Dendritic cell treated with granulocyte-macrophage colony-stimulating factor and Interleukin-4, amounts not matched to agents 40 ng/mL and 50 ng/mL, for 4 days (primary cell): ENCODE measurements around the gene SLC12A8.

ENCODE experiments used
- H3K27ac Mint-ChIP-seq: one replicate; pipeline ENCODE4 v1.8.0; 2022; ENCODE audit warnings: mild to moderate bottlenecking, mixed read lengths
- H3K27me3 Mint-ChIP-seq: one replicate; pipeline ENCODE4 v1.8.0; 2022; ENCODE audit warnings: mild to moderate bottlenecking, mixed read lengths
- H3K36me3 Mint-ChIP-seq: one replicate; pipeline ENCODE4 v1.8.0; 2022; ENCODE audit warnings: low read depth, mixed read lengths
- H3K4me1 Mint-ChIP-seq: one replicate; pipeline ENCODE4 v1.8.0; 2022; ENCODE audit warnings: low read depth, mixed read lengths
- H3K4me3 Mint-ChIP-seq: one replicate; pipeline ENCODE4 v1.8.0; 2022; ENCODE audit warnings: mild to moderate bottlenecking, moderate library complexity, mixed read lengths
- H3K9me3 Mint-ChIP-seq: one replicate; pipeline ENCODE4 v1.8.0; 2022; ENCODE audit warnings: mixed read lengths
- intact Hi-C: fragments of 100-400 bp; cut with micrococcal nuclease; formaldehyde crosslinking; loops from one replicate; pipeline ENCODE4 v1.15.0; 2022

The SLC12A8 gene

GRCh38 chr3:125078951-125079674 lies 133.4 kb downstream of the SLC12A8 start:
- H3K4me1 Mint-ChIP-seq = peaks cover 28% of the 10 kb centered on the region
- H3K27me3 Mint-ChIP-seq = peaks cover 11% of the 10 kb centered on the region
- no peak overlapping the region for H3K4me3 Mint-ChIP-seq
- no peaks in the 10 kb centered on the region for H3K9me3 Mint-ChIP-seq
- intact Hi-C loops = no loop called here
- H3K27ac Mint-ChIP-seq = no peak overlapping the region
- H3K36me3 Mint-ChIP-seq = no peaks in the 10 kb centered on the region

GRCh38 chr3:125077864-125078263 lies 134.7 kb downstream of the SLC12A8 start:
- H3K4me3 Mint-ChIP-seq = no peak overlapping the region
- peaks cover 4% of the 10 kb centered on the region for H3K27me3 Mint-ChIP-seq
- intact Hi-C loops = no loop called here
- peaks cover 23% of the 10 kb centered on the region for H3K4me1 Mint-ChIP-seq
- H3K36me3 Mint-ChIP-seq = no peaks in the 10 kb centered on the region
- H3K9me3 Mint-ChIP-seq = no peaks in the 10 kb centered on the region
- no peak overlapping the region for H3K27ac Mint-ChIP-seq

DNA sequence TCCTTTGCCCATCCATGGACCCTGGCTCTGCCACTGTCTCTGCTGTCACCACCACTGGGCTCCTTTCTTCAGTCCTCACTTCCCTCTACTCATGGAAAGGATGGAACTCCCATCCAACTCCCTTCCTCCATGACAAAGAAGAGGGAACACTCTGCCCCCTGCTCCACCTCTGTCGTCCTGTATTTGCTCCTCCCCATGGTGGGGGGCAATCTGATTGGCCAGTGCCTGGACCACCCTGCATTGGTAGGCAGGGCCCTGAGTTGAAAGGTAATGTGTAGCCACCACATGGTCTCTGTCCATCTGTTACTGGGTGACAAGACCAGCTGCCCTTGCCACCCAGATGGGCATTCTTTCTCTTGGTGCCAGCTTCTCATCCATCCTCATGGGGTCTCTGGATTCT lies 136.1 kb downstream of the SLC12A8 start:
- no peak overlapping the region for H3K27ac Mint-ChIP-seq
- H3K4me3 Mint-ChIP-seq = no peak overlapping the region
- H3K9me3 Mint-ChIP-seq = no peaks in the 10 kb centered on the region
- H3K27me3 Mint-ChIP-seq = peaks cover 4% of the 10 kb centered on the region
- no peaks in the 10 kb centered on the region for H3K36me3 Mint-ChIP-seq
- intact Hi-C loops = no loop called here
- peaks cover 23% of the 10 kb centered on the region for H3K4me1 Mint-ChIP-seq

GRCh38 chr3:125075738-125076137 lies 136.8 kb downstream of the SLC12A8 start:
- peaks cover 1% of the 10 kb centered on the region for H3K27me3 Mint-ChIP-seq
- H3K36me3 Mint-ChIP-seq = no peaks in the 10 kb centered on the region
- no peak overlapping the region for H3K27ac Mint-ChIP-seq
- no peak overlapping the region for H3K4me3 Mint-ChIP-seq
- H3K4me1 Mint-ChIP-seq = peaks cover 23% of the 10 kb centered on the region
- intact Hi-C loops = no loop called here
- H3K9me3 Mint-ChIP-seq = no peaks in the 10 kb centered on the region

DNA sequence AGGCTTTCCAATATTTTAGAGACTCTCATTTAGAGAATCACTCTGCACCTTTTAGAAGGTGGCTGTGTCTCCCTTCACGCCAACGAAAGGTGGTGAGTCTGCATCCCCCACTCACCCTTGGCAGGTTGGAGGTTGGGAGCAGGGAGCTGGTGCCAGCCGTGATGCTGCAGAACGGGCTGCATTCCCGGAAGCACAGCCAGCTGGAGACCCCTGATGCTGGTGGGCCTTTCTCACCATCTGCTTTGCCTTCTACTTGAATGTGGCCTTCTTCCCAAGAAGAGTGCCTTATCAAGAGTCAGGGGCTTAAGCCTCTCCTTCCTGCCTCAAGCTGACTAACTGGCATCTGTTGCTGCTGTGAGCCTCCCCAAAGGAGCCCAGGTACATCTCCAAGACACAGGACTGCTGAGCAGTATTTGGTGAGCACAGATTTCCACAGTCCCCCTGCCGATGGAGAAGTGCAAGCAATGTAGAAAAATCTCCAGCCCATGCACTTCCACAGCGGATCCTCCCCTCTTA lies 139.1 kb downstream of the SLC12A8 start:
- no peak overlapping the region for H3K4me3 Mint-ChIP-seq
- no peaks in the 10 kb centered on the region for H3K27me3 Mint-ChIP-seq
- peaks cover 27% of the 10 kb centered on the region for H3K4me1 Mint-ChIP-seq
- intact Hi-C loops = no loop called here
- no peaks in the 10 kb centered on the region for H3K9me3 Mint-ChIP-seq
- H3K27ac Mint-ChIP-seq = no peak overlapping the region
- no peaks in the 10 kb centered on the region for H3K36me3 Mint-ChIP-seq

GRCh38 chr3:125072749-125073389 lies 139.7 kb downstream of the SLC12A8 start:
- Mint-ChIP-seq H3K4me1 (peaks cover 21% of the 10 kb centered on the region), H3K27me3 (no peaks in the 10 kb centered on the region), H3K9me3 (no peaks in the 10 kb centered on the region), H3K36me3 (no peaks in the 10 kb centered on the region), H3K27ac (no peak overlapping the region), H3K4me3 (no peak overlapping the region)
- intact Hi-C loops = no loop called here

DNA sequence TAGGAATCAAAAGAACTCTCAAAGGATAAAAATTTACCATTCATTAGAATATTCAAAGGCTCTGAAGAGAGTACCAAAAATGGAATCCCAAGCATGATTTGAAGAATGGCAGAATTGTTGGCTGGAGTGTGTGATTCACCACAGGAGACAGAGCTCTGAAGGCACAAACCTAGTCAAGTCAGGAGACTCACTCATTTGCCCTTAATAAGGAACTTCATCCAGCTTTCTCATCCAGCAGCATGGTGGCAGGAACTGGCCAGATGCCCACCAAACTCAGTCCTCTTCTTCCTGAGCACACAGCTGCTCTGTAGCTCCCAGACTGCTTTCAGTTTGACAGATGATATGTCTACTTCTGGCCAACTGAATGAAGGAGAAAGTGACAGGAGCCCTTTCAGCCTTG lies 140.2 kb downstream of the SLC12A8 start:
- H3K4me1 Mint-ChIP-seq = peaks cover 19% of the 10 kb centered on the region
- H3K27ac Mint-ChIP-seq = no peak overlapping the region
- no peaks in the 10 kb centered on the region for H3K9me3 Mint-ChIP-seq
- no peaks in the 10 kb centered on the region for H3K36me3 Mint-ChIP-seq
- H3K27me3 Mint-ChIP-seq = no peaks in the 10 kb centered on the region
- intact Hi-C loops = no loop called here
- H3K4me3 Mint-ChIP-seq = no peak overlapping the region

GRCh38 chr3:125069968-125070745 lies 142.4 kb downstream of the SLC12A8 start:
- no peaks in the 10 kb centered on the region for H3K9me3 Mint-ChIP-seq

GRCh38 chr3:125069452-125069851 lies 143.1 kb downstream of the SLC12A8 start:
- H3K27ac Mint-ChIP-seq = peak overlapping the region; percentile 45
- no peak overlapping the region for H3K4me3 Mint-ChIP-seq
- H3K36me3 Mint-ChIP-seq = no peaks in the 10 kb centered on the region
- peaks cover 18% of the 10 kb centered on the region for H3K4me1 Mint-ChIP-seq
- intact Hi-C loops = no loop called here
- no peaks in the 10 kb centered on the region for H3K27me3 Mint-ChIP-seq
- H3K9me3 Mint-ChIP-seq = no peaks in the 10 kb centered on the region

More at GRCh38 chr3:125069968-125070745, 142.4 kb downstream of the SLC12A8 start:
- Mint-ChIP-seq H3K36me3 (no peaks in the 10 kb centered on the region), H3K4me1 (peaks cover 19% of the 10 kb centered on the region), H3K27me3 (no peaks in the 10 kb centered on the region), H3K4me3 (no peak overlapping the region), H3K27ac (no peak overlapping the region)
- intact Hi-C loops = no loop called here

DNA sequence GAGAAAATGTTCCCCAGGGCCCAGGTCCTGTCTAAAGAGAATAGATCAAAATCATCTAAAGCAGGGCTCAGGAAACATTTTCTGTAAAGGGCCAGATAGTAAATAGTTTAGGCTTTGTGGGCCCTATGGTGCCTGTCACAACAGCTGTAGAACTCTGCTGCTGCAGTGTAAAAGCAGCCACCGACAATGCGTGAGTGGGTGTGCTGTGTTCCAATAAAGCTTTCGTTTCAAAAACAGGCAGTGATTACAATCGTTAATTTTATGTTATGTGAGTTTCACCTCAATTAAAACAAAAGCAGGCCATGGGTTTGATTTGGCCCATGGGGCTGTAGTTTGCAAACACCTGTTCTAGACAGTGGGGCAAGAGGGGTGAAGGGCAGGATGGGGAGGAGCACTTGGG lies 144.3 kb downstream of the SLC12A8 start:
- peak overlapping the region; percentile 45 for H3K27ac Mint-ChIP-seq
- H3K4me3 Mint-ChIP-seq = no peak overlapping the region
- peaks cover 16% of the 10 kb centered on the region for H3K4me1 Mint-ChIP-seq
- H3K9me3 Mint-ChIP-seq = no peaks in the 10 kb centered on the region
- peaks cover 5% of the 10 kb centered on the region for H3K27me3 Mint-ChIP-seq
- H3K36me3 Mint-ChIP-seq = no peaks in the 10 kb centered on the region
- intact Hi-C loops = no loop called here

GRCh38 chr3:125067225-125067624 lies 145.3 kb downstream of the SLC12A8 start:
- no peaks in the 10 kb centered on the region for H3K36me3 Mint-ChIP-seq
- H3K27me3 Mint-ChIP-seq = peaks cover 10% of the 10 kb centered on the region
- no peak overlapping the region for H3K4me3 Mint-ChIP-seq
- no peaks in the 10 kb centered on the region for H3K9me3 Mint-ChIP-seq
- H3K27ac Mint-ChIP-seq = no peak overlapping the region
- intact Hi-C loops = no loop called here
- peaks cover 16% of the 10 kb centered on the region for H3K4me1 Mint-ChIP-seq

DNA sequence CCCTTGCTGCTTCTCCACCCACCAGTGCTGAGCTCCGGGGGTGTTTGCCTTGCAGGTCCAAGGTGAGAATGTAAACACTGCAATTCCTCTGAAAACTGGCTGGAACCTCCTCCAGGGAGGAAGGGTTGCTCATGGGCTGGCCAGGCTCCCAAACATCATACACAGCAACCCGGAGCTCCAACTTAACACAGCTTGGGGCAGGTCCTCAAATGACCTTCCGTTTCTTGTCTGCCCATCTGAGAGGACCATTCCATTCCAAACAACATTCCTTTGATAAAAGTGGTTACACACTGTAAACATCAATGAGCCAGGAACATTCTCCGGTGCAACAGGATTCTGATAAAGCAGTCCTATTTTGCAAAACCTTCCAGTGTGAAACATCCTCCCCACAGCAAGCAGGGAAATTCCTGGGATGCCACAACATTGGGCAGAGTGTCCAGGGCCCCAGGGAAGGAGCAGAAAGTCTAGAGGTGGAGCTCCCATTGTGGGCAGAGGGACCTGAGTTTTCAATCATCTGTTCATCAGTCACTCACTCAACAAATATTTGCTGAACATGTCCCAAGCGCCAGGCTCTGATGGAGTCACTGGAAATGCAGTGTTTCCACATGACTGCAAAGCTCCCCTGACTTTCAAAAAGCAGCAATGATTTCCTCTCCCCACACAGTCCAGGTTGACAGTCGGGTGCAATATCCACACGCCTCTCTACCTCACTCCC lies 149.5 kb downstream of the SLC12A8 start:
- Mint-ChIP-seq H3K27me3 (peaks cover 28% of the 10 kb centered on the region), H3K27ac (no peak overlapping the region), H3K9me3 (no peaks in the 10 kb centered on the region), H3K4me1 (peaks cover 9% of the 10 kb centered on the region), H3K36me3 (no peaks in the 10 kb centered on the region), H3K4me3 (no peak overlapping the region)
- intact Hi-C loops = no loop called here

DNA sequence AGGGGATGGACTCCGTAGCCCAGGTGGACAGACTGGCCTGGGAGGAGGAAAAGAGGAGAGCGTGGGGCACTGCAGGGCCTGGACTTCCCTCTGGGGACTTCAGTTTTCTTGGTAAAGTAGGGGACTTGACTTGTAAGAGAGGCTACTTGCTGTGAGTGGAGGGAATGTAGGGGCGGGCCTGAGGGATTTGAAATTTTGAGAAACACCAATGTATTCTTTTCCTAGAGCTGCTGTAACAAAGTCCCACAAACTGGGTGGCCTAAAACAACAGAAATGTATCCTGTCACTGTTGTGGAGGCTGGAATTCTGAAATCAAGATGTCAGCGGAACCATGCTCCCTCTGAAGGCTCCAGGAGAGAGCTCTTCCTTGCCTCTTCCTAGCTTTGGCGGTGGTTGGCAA lies 150.9 kb downstream of the SLC12A8 start:
- H3K27ac Mint-ChIP-seq = peak overlapping the region; percentile 8
- H3K27me3 Mint-ChIP-seq = peaks cover 34% of the 10 kb centered on the region
- no peaks in the 10 kb centered on the region for H3K36me3 Mint-ChIP-seq
- intact Hi-C loops = no loop called here
- no peak overlapping the region for H3K4me3 Mint-ChIP-seq
- peaks cover 9% of the 10 kb centered on the region for H3K4me1 Mint-ChIP-seq
- no peaks in the 10 kb centered on the region for H3K9me3 Mint-ChIP-seq
